ENCODE data around the gene TENM4.

Gene TENM4

GRCh38 chr11:78657441-78657840 lies 783.4 kb downstream of the TENM4 start:
- TF ChIP-seq CTCF (IDR thresholded peaks at IDR 0.05): no peak
- no peak overlapping the region for H3K27ac ChIP-seq
- no peak for DNase-seq (ENCODE audit: low spot score)
- H3K4me3 ChIP-seq: no peak overlapping the region

GRCh38 chr11:78656984-78657383 lies 783.8 kb downstream of the TENM4 start:
- Histone ChIP-seq H3K27ac (no peak overlapping the region), H3K4me3 (no peak overlapping the region)
- peak; percentile 49 for DNase-seq (ENCODE audit: low spot score)
- TF ChIP-seq CTCF (IDR thresholded peaks at IDR 0.05): no peak

- DNase-seq (ENCODE audit: low spot score): peak; percentile 53
- no peak overlapping the region for H3K27ac ChIP-seq
- no peak for TF ChIP-seq CTCF (IDR thresholded peaks at IDR 0.05)
- H3K4me3 ChIP-seq: no peak overlapping the region
Measured at GRCh38 chr11:78656327-78656726, 784.5 kb downstream of the TENM4 start.

- Histone ChIP-seq H3K27ac (no peak overlapping the region), H3K4me3 (no peak overlapping the region)
- DNase-seq (ENCODE audit: low spot score): no peak
- no peak for TF ChIP-seq CTCF (IDR thresholded peaks at IDR 0.05)
Measured at GRCh38 chr11:78655561-78655960, 785.3 kb downstream of the TENM4 start.

GRCh38 chr11:78654866-78655265 lies 786.0 kb downstream of the TENM4 start:
- H3K4me3 ChIP-seq: no peak overlapping the region
- TF ChIP-seq CTCF (IDR thresholded peaks at IDR 0.05): no peak
- DNase-seq (ENCODE audit: low spot score): peak; percentile 40

GRCh38 chr11:78654071-78654470 lies 786.8 kb downstream of the TENM4 start:
- no peak for TF ChIP-seq CTCF (IDR thresholded peaks at IDR 0.05)
- no peak overlapping the region for H3K4me3 ChIP-seq
- DNase-seq (ENCODE audit: low spot score): peak; percentile 26

More at GRCh38 chr11:78654866-78655265, 786.0 kb downstream of the TENM4 start:
- H3K27ac ChIP-seq: no peak overlapping the region

GRCh38 chr11:78653294-78653909 lies 787.4 kb downstream of the TENM4 start:
- H3K4me3 ChIP-seq: no peak overlapping the region
- no peak overlapping the region for H3K27ac ChIP-seq
- DNase-seq (ENCODE audit: low spot score): peak; percentile 33
- no peak for TF ChIP-seq CTCF (IDR thresholded peaks at IDR 0.05)

More at GRCh38 chr11:78654071-78654470, 786.8 kb downstream of the TENM4 start:
- no peak overlapping the region for H3K27ac ChIP-seq
